Osteoblast (primary cell): ENCODE data around the gene PLEKHF1. TPM values are rescaled to one million over a fixed set of nuclear protein-coding genes. Genes with fewer than 3 reads are reported as not detected.

ENCODE experiments used
- DNase-seq: peaks from one replicate; pipeline ENCODE4 v3.0.0; 2011; ENCODE audit warnings: low spot score, mixed read lengths; ENCODE audit not compliant: insufficient read length; ENCODE audit errors: missing footprints
- H2AFZ ChIP-seq: 2 replicates; pipeline ENCODE4 v1.6.0; 2011; ENCODE audit warnings: mild to moderate bottlenecking, low read length
- H3K27ac ChIP-seq: 2 replicates; pipeline ENCODE4 v1.5.1; 2011; ENCODE audit warnings: mild to moderate bottlenecking, low read depth, low read length, moderate library complexity
- H3K27me3 ChIP-seq: 2 replicates; pipeline ENCODE4 v1.6.0; 2012; ENCODE audit warnings: mild to moderate bottlenecking, control low read depth, inconsistent platforms, low read length, moderate library complexity; ENCODE audit not compliant: insufficient read depth
- H3K36me3 ChIP-seq: 2 replicates; pipeline ENCODE4 v1.5.1; 2011; ENCODE audit warnings: mild to moderate bottlenecking, low read length, control low read depth, moderate library complexity; ENCODE audit not compliant: insufficient read depth
- H3K4me1 ChIP-seq: 2 replicates; pipeline ENCODE4 v1.5.1; 2011; ENCODE audit warnings: mild to moderate bottlenecking, low read length, control low read depth, moderate library complexity; ENCODE audit not compliant: insufficient read depth
- H3K4me2 ChIP-seq: 2 replicates; pipeline ENCODE4 v1.6.0; 2011; ENCODE audit warnings: mild to moderate bottlenecking, low read length; ENCODE audit not compliant: insufficient read depth
- H3K4me3 ChIP-seq: fragments of 200-600 bp; sonication (generic); 3 replicates; pipeline ENCODE4 v1.5.1; 2012; ENCODE audit warnings: mild to moderate bottlenecking, low read length, inconsistent platforms; ENCODE audit not compliant: insufficient read depth
- H3K79me2 ChIP-seq: 2 replicates; pipeline ENCODE4 v1.6.0; 2012; ENCODE audit warnings: mild to moderate bottlenecking, low read length, control low read depth, inconsistent platforms; ENCODE audit not compliant: insufficient read depth
- H3K9me3 ChIP-seq: 2 replicates; pipeline ENCODE4 v1.5.1; 2011; ENCODE audit warnings: low read depth, low read length, control low read depth
- H4K20me1 ChIP-seq: 2 replicates; pipeline ENCODE4 v1.6.0; 2012; ENCODE audit warnings: mild to moderate bottlenecking, low read length, control low read depth; ENCODE audit not compliant: insufficient read depth
- total RNA-seq: library from RNA; depleted of rRNA; stranded (reverse); fragments of >200 nt; gene quantifications from 2 replicates; pipeline ENCODE4 v1.2.3, GENCODE V29; 2012
- TF ChIP-seq, protein P1 (sequence below): IDR thresholded peaks from 2 replicates; pipeline ENCODE4 v1.5.1; 2011; ENCODE audit warnings: mild to moderate bottlenecking, low read depth, low read length, moderate library complexity; ENCODE audit errors: extremely low read depth

Gene PLEKHF1
- total RNA-seq, 1 donor: 106 TPM

DNA sequence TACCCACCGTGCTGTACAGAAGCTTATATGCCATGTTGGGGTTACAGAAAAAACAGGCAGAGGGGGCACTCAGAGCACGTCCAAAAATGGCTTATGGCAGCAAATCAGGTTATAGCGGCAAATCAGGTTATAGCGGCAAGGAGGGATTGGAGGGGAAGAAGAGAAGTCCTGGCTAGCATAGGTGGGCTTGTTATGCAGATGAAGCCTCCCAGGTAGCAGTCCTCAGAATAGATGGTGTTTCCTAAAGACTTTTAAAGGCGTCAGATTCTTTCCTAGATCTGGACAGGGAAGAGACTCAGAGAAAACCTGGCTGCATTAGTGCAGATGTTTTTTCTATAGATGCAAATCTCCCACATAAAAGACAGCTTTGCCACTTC, 19.8 kb upstream of the PLEKHF1 start:
- H2AFZ ChIP-seq: no peak overlapping the region
- H3K4me2 ChIP-seq: peak overlapping the region; percentile 67
- H3K4me1 ChIP-seq: peaks cover 13% of the 10 kb centered on the region
- TF ChIP-seq, protein P1, sequence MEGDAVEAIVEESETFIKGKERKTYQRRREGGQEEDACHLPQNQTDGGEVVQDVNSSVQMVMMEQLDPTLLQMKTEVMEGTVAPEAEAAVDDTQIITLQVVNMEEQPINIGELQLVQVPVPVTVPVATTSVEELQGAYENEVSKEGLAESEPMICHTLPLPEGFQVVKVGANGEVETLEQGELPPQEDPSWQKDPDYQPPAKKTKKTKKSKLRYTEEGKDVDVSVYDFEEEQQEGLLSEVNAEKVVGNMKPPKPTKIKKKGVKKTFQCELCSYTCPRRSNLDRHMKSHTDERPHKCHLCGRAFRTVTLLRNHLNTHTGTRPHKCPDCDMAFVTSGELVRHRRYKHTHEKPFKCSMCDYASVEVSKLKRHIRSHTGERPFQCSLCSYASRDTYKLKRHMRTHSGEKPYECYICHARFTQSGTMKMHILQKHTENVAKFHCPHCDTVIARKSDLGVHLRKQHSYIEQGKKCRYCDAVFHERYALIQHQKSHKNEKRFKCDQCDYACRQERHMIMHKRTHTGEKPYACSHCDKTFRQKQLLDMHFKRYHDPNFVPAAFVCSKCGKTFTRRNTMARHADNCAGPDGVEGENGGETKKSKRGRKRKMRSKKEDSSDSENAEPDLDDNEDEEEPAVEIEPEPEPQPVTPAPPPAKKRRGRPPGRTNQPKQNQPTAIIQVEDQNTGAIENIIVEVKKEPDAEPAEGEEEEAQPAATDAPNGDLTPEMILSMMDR: no peak
- H3K9me3 ChIP-seq: no peaks in the 10 kb centered on the region
- H3K27ac ChIP-seq: no peak overlapping the region
- no peaks in the 10 kb centered on the region for H4K20me1 ChIP-seq
- no peaks in the 10 kb centered on the region for H3K36me3 ChIP-seq
- no peak for DNase-seq
- H3K79me2 ChIP-seq: no peaks in the 10 kb centered on the region
- H3K27me3 ChIP-seq: peaks cover 11% of the 10 kb centered on the region
- H3K4me3 ChIP-seq: peak overlapping the region; percentile 35

DNA sequence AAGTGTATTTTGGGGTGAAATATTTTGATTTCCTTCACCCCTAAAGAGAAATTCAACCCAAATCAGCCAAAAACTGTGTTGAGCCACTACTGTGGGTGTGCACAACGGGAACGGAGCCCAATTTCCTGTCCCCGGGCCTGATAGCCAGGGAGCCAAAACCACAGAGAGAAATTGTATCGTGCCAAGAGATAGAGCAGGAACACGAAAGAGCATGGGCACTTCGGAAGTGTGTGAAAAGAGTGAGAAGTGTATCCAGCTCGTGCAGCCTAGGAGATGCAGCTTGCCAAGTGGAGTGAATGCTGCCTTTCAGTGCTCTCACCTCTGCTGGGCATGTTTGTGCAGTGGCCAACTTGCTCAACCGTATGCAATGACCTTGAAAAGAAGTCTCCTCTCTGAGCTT, 19.4 kb upstream of the PLEKHF1 start:
- Histone ChIP-seq H3K4me1 (peaks cover 13% of the 10 kb centered on the region), H4K20me1 (no peaks in the 10 kb centered on the region), H3K36me3 (no peaks in the 10 kb centered on the region), H3K79me2 (no peaks in the 10 kb centered on the region), H3K4me3 (peak overlapping the region; percentile 35), H3K4me2 (peak overlapping the region; percentile 67), H3K27me3 (peaks cover 11% of the 10 kb centered on the region), H3K9me3 (no peaks in the 10 kb centered on the region), H2AFZ (no peak overlapping the region), H3K27ac (no peak overlapping the region)
- no peak for DNase-seq
- TF ChIP-seq, protein P1: no peak

DNA sequence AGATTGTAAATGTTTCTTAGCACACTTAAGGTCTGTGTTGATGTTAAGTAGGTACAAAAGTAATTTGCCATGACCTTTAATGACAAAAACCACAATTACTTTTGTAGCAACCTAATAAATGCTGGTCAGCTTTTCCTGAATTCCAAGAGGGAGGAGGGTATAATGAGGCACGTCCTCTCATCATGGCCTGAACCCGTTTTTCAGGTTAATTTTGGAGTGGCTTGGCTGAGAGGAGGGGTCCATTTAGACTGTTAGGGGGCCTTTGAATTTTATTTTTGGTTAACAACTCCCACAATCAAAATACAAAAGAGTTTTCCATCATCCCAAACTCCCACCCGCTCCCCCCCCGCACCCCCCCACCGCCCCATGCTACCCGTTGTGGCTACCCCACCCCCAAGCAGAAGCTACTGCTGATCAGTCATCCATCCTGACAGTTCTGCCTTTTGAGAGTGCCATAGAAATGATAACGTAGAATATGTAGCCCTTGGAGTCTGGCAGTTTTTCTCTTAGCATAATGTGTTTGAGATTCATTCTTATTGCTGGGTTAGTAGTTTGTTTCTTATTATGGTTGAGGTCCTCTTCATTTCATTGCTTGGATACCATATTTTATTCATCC, 14.4 kb upstream of the PLEKHF1 start:
- Histone ChIP-seq H3K79me2 (no peaks in the 10 kb centered on the region), H4K20me1 (no peaks in the 10 kb centered on the region), H3K4me3 (no peak overlapping the region), H2AFZ (no peak overlapping the region), H3K9me3 (no peaks in the 10 kb centered on the region), H3K4me2 (no peak overlapping the region), H3K27me3 (peaks cover 2% of the 10 kb centered on the region), H3K36me3 (no peaks in the 10 kb centered on the region), H3K4me1 (peaks cover 5% of the 10 kb centered on the region), H3K27ac (no peak overlapping the region)
- TF ChIP-seq, protein P1: no peak
- DNase-seq: no peak

DNA sequence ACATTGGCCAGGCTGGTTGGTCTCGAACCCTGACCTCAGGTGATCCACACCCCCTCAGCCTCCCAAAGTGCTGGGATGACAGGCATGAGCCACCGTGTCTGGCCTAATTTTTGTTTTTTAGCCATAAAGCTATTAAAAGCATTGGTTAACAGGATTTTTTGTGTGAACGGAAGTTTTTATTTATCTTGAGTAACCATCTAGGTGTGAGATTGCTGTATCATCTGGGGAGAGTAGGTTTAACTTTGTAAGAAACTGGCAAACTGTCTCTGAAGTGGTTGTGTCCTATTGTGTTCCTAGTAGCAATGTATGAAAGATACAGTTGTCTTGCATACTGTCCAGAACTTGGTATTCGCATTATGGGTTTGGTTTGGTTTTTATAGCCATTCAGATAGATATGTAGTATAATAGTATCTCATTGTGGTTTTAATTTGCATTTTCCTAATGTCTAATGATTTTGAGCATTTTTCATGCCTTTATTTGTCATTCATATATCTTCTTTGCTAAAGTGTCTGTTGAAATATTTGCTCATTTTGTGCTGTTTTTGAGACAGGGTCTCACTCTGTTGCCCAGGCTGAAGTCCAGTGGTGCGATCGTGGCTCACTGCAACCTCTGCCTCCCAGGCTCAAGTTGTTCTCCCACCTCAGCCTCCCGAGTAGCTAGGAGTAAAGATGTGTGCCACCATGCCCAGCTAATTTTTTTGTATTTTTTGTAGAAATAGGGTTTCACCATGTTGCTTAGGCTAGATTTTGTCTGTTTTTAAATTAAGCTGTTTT, 13.5 kb upstream of the PLEKHF1 start:
- no peaks in the 10 kb centered on the region for H3K9me3 ChIP-seq
- H4K20me1 ChIP-seq: no peaks in the 10 kb centered on the region
- TF ChIP-seq, protein P1: no peak
- H2AFZ ChIP-seq: no peak overlapping the region
- no peaks in the 10 kb centered on the region for H3K36me3 ChIP-seq
- DNase-seq: no peak
- no peak overlapping the region for H3K4me2 ChIP-seq
- no peaks in the 10 kb centered on the region for H3K79me2 ChIP-seq
- no peaks in the 10 kb centered on the region for H3K4me1 ChIP-seq
- no peak overlapping the region for H3K4me3 ChIP-seq
- no peak overlapping the region for H3K27ac ChIP-seq
- peaks cover 2% of the 10 kb centered on the region for H3K27me3 ChIP-seq
